Measurements from ENCODE around the gene MAP2K1.

MAP2K1 gene

DNA sequence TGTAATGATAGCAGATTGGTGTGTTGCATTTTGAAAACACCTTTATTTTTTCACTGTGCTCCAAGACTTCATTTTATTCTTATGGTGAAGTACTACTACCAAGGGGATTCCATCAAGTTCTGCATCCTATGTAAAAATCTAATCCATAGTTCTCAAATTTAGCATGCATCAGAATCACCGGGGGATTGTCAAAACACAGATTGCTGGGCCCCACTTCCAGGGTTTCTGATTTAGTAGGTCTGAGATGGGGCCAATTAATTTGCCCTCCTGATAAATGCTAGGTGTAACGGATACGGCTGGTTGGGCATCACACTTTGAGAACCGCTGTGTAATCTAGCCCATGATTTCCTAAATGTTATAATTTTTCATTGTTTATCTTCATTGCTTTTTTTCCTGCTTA is 119.1 kb downstream of the MAP2K1 start:
- DNase-seq, result no peak

DNA sequence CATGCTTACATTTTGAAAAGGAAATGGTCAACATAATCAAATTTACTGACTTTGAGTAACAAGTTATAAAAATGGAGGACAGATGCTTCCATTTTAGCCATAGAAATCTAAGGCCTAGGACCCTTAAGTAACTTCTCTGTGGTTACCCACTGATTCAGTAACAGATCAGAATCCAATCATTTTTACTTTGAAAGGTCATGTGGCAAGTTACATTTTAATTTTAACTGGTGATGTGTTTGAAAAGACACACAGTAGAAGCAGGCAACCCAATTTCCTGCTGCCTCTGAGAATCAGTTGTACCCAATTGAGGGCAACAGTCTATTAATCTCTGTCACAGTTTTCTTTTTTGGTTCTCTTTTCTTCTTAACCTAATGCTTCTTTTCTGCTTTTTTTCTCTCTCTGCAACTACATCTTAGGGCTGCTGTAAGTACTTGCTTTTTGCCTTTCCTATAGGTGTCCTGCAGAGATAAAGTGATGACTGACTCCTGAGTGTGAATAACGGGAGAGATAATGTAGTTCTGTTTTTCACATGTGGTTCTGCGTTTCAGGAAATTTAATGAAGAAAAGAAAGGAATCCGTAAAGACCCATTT is 121.7 kb downstream of the MAP2K1 start:
- no peak for DNase-seq

DNA sequence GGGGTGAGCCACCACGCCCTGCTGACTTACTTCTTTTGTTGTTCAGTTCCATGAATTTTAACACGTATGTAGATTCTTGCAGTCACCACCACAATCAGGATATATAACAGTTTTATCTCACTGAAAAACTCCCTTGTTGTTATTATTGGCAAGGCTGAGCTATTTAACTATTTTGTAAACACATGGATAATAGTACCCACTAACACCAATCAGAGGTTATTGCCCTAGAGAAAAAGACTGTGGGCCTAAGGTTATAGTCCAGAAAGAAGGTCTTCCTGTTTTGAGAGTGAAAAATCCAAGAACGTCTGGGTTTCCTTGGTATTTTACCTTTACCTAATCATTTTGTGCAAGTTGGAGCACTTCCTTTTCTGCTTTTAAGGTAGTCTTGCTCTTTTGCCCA is 127.9 kb downstream of the MAP2K1 start:
- DNase-seq, result no peak

DNA sequence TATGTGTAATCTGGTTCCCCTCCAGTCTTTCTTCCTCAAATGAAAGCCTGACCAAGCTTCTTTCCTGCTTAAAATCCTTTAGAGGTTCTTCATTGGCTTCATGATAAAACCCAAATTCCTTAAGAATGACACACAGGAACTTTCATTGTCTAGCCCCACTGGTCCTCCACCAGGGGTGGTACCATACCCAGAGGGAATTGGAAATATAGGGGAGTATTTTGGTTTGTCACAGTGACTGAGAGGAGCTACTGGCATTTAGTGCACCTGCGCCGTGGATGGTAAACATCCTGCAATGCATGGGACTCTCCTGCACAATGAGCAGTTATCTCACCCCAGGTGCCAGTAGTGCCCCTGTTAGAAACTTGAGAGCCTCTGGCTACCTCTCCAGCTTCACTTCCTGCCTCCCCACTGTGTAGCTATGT is 129.2 kb downstream of the MAP2K1 start:
- DNase-seq, result no peak

DNA sequence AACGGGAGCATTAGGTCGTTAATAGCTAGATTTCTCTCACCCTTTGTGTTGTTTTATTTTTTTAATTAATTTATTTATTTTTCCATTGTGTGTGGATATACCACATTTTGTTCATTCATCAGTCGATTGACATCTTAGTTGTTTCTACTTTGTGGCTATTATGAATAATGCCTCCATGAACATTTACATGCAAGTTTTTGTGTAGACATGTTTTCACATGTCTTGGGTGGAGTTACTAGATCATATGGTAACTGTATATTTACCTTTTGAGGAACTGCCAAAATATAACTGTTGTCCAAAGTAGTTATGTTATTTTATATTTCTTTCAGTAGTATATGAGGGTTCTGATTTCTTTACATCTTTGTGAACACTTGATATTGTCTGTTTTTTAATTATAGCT is 137.2 kb downstream of the MAP2K1 start:
- no peak for DNase-seq

DNA sequence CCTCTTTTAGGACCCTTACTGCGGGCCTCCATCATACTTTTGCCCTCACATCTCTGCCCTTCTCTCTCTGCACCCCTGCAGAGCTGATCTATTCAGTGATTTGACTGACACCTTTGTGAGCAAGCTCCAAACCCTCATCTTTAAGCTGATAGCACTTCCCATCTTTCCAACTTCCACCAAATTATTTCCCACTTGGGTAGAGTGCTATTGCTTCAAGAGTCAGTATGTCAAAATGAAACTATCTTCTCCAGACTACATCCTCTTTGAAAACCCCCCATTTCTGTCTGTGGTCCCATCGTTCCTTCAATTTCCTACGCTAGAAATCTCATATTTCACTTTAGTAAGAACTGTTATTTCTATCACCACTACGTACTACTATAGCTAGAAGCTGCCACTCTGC is 138.1 kb downstream of the MAP2K1 start:
- DNase-seq, result no peak

DNA sequence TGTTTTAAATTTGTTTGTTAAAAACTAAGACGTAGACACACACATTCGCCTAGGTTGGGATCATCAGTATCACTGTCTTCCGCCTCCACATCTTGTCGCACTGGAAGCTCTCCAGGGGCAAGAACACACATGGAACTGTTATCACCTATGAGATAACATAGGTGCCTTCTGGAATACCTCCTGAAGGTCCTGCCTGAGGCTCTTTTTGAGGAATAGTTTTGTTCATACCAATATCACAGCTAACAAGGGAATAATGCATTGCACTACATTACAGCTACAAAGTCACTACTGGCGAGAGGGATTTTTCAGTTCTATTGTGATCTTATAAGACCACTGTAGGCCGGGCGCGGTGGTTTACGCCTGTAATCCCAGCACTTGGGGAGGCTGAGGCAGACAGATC is 148.3 kb downstream of the MAP2K1 start:
- no peak for DNase-seq

Data from activated T-cell treated with anti-CD3 and anti-CD28 coated beads for 4 hours (primary cell).